GM19238 (cell line): ENCODE results near the gene PRKCI.
"Not testable (repeated sequence)": the region's sequence is repeated elsewhere in the genome, so short reads cannot be mapped to it uniquely, and the experiment has no call there.

Source experiments
- DNase-seq: peaks from one replicate; pipeline ENCODE4 v3.0.0; 2011; ENCODE audit warnings: low spot score; ENCODE audit not compliant: insufficient read length

Gene PRKCI

DNA sequence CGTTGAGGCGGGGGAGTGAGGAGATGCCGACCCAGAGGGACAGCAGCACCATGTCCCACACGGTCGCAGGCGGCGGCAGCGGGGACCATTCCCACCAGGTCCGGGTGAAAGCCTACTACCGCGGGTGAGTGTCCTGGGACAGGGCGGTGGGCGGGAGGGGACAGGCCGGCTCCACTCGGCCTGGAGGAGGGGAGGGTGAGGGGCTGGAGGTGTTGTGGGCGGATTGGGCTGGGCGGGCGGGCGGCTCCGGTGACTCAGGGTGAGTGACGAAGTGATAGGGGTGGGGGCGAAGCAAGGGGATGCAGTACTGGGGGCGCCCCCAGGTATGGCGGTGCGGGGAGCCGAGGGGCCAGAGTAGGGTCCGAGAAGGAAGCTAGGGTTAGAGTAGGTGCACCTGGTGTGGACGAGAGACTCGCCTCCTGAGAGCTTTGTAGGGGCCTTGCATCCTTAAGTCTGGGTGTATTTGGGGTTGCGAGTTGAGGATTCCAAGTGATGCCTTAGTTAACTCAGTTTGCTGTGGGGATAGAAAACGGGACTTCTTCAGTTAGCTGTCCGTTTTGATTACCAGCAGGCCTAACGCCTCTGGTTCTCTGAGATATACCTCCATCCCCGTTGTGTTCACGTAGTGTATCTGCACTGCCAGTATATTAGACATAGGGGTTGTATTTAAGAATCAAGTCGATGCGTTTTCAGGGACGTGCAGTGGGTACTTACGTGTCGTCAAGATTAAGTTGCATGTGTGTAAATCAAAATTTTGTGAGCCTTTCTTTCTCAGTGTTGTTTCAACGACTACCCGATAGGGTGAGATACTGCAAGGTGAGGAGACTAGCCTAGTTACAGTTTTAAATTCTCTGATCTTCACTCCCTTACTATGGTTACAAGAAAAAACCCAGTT, 670 bp downstream of the PRKCI start:
- DNase-seq = peak; percentile 20

DNA sequence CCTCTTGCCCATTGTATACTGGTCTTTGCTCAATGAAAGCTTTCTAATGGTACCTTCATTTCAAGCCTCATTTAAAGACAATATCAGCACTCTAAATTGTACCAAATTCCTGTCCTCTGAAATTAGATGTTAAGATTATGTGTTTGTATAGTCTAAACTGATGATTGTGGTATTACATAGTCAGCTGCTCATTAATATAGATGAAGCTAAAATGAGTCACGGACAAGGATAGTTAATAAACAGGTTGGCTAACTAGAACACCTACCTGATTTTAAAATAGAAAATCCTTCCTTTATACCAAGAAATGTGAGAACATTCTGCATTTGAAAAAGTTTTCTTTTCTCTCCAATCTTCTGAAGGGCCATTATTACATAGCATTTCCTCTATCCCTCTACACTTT, 2.9 kb downstream of the PRKCI start:
- DNase-seq = no peak

- DNase-seq = no peak
These were observed 4.3 kb downstream of the PRKCI start for GRCh38 chr3:170226426-170226960.

GRCh38 chr3:170228093-170228766, 6.0 kb downstream of the PRKCI start:
- no peak for DNase-seq

DNA sequence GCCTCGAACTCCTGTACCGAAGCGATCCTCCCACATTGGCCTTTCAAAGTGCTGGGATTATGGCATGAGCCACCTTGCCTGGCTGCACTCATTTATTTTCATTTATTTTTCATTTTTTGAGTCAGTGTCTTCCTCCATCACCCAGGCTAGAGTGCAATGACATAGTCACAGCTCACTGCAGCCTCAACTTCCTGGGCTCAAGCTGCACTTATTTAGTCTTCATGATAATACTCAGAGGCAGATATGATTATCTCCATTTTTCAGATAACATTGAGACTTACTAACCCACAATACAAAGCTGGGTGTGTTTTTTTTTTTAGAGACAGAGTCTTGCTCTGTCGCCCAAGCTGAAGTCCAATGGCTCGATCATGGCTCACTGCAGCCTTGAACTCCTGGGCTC, 10.0 kb downstream of the PRKCI start:
- no peak for DNase-seq

DNA sequence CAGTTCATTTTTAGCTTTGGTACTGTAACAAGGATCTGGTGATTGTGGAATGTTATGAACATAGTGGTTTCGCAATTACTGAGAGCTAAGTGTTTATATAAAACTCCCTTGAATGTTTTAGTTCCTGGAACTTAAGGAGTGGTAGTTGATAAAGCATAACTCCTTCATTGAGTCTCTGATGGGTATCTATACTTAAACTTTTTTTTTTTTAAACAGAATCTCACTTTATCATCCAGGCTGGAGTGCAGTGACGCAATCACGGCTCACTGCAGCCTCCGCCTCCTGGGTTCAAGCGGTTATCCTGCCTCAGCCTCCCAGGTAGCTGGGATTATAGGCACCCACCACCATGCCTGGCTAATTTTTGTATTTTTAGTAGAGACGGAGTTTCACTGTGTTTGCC, 11.3 kb downstream of the PRKCI start:
- DNase-seq = no peak

- DNase-seq = no peak
These were observed 17.9 kb downstream of the PRKCI start for GRCh38 chr3:170240142-170240541.

GRCh38 chr3:170240671-170241070, 18.4 kb downstream of the PRKCI start:
- no peak for DNase-seq

DNA sequence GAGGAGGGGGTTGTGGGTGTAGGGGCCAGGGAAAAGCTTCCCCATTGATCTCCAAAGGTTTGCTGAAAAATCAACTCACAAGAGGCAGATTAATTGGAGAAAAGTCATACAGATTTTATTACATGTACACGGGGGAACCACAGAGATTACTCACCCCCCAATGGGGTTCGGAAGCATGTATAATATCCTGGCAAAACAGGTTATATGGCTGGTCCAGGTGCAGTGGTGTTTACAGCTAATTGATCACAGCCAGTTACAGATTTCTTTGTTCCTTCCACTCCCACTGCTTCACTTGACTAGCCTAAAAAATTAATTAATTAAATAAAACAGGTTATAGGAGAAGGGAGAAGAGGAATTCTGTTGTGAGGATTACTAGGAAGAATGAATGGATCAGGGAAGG, 22.4 kb downstream of the PRKCI start:
- DNase-seq = no peak

DNA sequence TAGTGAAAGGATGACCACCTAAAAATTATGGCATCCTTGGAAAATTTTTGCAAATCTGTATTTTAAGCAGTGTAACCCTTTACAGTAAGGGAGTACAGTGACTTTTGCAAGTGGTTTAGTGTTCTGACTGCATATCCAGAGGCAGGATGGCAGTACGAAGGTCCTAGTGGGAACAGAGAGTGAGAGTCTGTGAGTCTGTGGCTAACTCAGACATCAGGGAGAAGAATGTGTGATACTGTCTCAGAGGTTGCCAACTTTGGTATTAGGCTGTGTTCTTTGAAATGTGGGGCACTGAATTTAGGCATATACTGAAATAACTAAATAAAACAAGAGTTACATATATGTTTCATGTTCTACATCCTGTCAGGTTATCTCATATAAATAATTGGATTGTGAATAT, 25.7 kb downstream of the PRKCI start:
- no peak for DNase-seq

- DNase-seq = no peak
These were observed 34.4 kb downstream of the PRKCI start for GRCh38 chr3:170256597-170256996.

DNA sequence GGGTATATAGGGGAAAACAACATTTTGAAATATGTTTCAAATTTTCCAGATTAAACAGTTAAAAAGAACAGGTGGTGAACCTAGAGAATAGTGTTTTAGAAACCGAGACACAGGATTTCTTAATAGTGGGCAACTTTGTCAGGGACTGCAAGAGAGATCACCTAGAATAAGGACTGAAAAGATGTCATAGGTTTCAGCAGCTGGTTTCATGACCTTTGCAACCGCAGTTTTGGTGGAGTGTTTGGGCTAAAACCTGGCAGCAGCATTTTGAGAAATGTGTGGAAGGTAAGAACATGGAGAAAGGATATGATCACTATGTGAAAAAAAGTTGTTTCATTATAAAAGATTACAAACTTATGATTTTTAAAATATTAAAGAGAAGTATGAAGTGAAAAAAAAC, 34.9 kb downstream of the PRKCI start:
- peak; percentile 12 for DNase-seq

GRCh38 chr3:170258105-170258487, 35.9 kb downstream of the PRKCI start:
- DNase-seq = no peak

DNA sequence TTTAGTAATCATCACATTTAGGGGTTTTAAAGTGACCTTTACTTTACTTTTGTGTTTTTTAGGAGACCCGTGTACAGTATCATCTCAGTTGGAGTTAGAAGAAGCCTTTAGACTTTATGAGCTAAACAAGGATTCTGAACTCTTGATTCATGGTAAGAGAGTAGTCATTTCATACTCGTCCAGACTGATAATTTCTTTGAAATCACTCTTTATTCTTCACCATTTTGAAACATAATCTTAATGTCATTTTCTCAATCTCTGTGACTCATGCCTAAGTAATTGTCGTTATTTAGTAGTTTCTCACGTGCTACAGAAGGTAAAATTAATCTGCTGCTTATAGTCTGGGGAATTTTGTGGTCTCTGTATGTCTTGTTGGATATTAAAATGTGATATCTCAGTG, 37.7 kb downstream of the PRKCI start:
- no peak for DNase-seq

GRCh38 chr3:170267793-170268192, 45.6 kb downstream of the PRKCI start:
- DNase-seq = no peak

- DNase-seq = not testable (repeated sequence)
These were observed 47.5 kb downstream of the PRKCI start for GRCh38 chr3:170269673-170270254.

DNA sequence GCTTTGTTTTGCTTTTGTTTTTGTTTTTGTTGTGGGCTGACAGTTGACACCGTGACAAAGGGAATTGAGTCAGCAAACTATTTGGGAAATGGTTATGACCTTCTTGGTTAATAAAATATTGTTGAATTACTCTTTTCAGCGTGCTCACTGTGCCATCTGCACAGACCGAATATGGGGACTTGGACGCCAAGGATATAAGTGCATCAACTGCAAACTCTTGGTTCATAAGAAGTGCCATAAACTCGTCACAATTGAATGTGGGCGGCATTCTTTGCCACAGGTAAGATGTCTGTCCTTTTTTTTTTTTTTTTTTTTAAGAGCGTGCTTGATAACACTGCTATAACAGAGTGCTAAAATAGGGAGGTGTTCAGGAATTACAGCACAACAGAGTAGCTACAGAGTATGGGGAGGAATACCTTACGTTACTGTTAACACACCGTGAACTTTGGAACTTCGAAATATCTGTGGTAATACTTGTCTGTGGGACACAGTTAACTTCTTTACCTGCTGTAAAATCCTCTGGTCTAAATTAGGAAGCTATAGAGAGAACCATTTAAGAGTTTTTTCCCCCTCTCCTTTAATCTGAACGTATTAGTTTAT, 48.2 kb downstream of the PRKCI start:
- no peak for DNase-seq

DNA sequence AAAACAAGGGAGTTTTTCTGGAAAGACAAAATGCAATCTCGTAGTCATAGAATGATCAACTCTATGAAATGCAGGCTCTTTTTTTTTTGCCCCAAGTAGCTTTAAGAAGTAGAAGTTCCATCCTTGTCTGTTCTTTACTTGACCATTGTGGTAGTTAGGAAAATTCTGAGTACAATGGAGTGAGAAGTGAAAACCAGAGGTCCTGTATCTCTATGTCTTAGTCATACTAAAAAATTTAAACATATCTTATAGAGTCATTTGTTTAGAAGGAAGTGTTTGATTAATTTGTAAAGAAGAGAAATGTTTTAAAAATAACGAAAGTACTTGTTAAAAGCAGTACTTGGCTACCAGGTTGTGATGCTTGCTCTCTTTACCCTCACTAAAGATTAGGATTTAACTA, 52.4 kb downstream of the PRKCI start:
- DNase-seq = no peak

DNA sequence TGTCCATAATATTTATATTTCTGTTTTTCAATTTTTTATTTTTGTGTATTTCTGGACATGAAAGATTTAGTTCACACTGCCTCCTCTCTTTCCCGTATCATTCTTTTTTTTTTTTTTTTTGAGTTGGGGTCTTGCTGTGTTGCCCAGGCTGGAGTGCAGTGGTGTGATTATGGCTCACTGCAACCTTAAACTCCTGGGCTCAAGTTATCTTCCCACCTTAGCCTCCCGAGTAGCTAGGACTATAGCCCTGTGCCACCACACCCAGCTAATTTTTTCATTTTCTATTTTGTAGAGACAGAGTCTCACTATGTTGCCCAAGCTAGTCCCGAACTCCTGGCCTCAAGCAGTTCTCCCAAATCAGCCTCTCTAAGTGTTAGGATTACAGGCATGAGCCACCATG, 53.6 kb downstream of the PRKCI start:
- no peak for DNase-seq

GRCh38 chr3:170277311-170277710, 55.1 kb downstream of the PRKCI start:
- not testable (repeated sequence) for DNase-seq

GRCh38 chr3:170277833-170278580, 55.8 kb downstream of the PRKCI start:
- DNase-seq = no peak
